C4-2B (cell line): Measurements from ENCODE around the gene TASP1.

Experiments used
- ZFX ChIP-seq: fragments of 450-650 bp; IDR thresholded peaks from 2 replicates; pipeline ENCODE4 v1.6.1; 2017
- TF ChIP-seq, protein P1 (sequence below): fragments of 450-650 bp; conservative IDR thresholded peaks from 2 replicates; pipeline ENCODE4 v1.5.1; 2017; ENCODE audit warnings: mild to moderate bottlenecking

DNA sequence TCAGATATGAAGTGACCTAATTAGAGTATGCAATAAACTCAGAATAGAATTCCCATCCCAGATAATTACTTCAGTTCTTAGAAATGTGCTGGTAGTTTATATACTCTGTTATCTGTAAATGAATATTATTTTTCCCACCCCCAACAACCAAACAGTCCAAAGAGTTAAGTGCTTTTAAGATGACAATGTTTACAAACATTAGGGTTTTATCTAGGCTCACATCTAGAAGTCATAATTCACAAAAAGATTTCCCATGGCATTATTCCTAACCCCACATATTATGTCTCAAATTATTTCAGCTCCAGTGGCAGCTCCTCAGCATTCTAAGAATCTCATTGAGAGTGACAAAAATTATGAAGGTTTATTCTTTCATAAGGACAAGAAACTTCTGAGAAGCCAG, 120.9 kb downstream of the TASP1 start:
- TF ChIP-seq, protein P1, sequence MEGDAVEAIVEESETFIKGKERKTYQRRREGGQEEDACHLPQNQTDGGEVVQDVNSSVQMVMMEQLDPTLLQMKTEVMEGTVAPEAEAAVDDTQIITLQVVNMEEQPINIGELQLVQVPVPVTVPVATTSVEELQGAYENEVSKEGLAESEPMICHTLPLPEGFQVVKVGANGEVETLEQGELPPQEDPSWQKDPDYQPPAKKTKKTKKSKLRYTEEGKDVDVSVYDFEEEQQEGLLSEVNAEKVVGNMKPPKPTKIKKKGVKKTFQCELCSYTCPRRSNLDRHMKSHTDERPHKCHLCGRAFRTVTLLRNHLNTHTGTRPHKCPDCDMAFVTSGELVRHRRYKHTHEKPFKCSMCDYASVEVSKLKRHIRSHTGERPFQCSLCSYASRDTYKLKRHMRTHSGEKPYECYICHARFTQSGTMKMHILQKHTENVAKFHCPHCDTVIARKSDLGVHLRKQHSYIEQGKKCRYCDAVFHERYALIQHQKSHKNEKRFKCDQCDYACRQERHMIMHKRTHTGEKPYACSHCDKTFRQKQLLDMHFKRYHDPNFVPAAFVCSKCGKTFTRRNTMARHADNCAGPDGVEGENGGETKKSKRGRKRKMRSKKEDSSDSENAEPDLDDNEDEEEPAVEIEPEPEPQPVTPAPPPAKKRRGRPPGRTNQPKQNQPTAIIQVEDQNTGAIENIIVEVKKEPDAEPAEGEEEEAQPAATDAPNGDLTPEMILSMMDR = no peak
- no peak for TF ChIP-seq ZFX
